Neural cell (in vitro differentiated cells): ENCODE measurements around the gene LUZP4. TPM values are rescaled to one million over a fixed set of nuclear protein-coding genes. Genes with fewer than 3 reads are reported as not detected.

Experiments used
- H2AFZ ChIP-seq: fragments of 200-600, 300-800 bp; sonication (generic), shearing (Covaris generic); 2 replicates; pipeline ENCODE4 v1.6.0; 2014; ENCODE audit warnings: low read depth, mild to moderate bottlenecking, antibody characterized with exemption, low read length, moderate library complexity
- H3F3A ChIP-seq: fragments of 200-600 bp; shearing (Covaris generic); 2 replicates; pipeline ENCODE4 v1.6.1; 2016; ENCODE audit warnings: mild to moderate bottlenecking, moderate library complexity, mixed read lengths, antibody characterized with exemption, low read length; ENCODE audit not compliant: insufficient read depth, poor library complexity, severe bottlenecking
- H3K27ac ChIP-seq: fragments of 200-600, 300-800 bp; sonication (generic), shearing (Covaris generic); 2 replicates; pipeline ENCODE4 v1.5.1; 2014; ENCODE audit warnings: mild to moderate bottlenecking, low read length, moderate library complexity
- H3K27me3 ChIP-seq: fragments of 300-800, 200-600 bp; sonication (generic), shearing (Covaris generic); 2 replicates; pipeline ENCODE4 v1.6.0; 2014; ENCODE audit warnings: mild to moderate bottlenecking, low read depth, low read length, moderate library complexity; ENCODE audit not compliant: insufficient read depth
- H3K36me3 ChIP-seq: fragments of 300-800, 200-600 bp; sonication (generic), shearing (Covaris generic); 2 replicates; pipeline ENCODE4 v1.5.1; 2014; ENCODE audit warnings: mild to moderate bottlenecking, antibody characterized with exemption, low read length, moderate library complexity; ENCODE audit not compliant: insufficient read depth
- H3K4me2 ChIP-seq: fragments of 300-800, 200-600 bp; sonication (generic), shearing (Covaris generic); 2 replicates; pipeline ENCODE4 v1.6.0; 2014; ENCODE audit warnings: mild to moderate bottlenecking, low read length
- H3K4me3 ChIP-seq: fragments of 300-800, 200-600 bp; sonication (generic), shearing (Covaris generic); 2 replicates; pipeline ENCODE4 v1.5.1; 2014; ENCODE audit warnings: mild to moderate bottlenecking, low read length, moderate library complexity
- H3K79me2 ChIP-seq: fragments of 200-600 bp; shearing (Covaris generic); replicated peaks from 2 replicates; pipeline ENCODE4 v1.6.0; 2014; ENCODE audit warnings: mild to moderate bottlenecking, low read length, moderate library complexity; ENCODE audit not compliant: insufficient read depth
- H3K9ac ChIP-seq: fragments of 300-800, 200-600 bp; sonication (generic), shearing (Covaris generic); 2 replicates; pipeline ENCODE4 v1.6.1; 2016; ENCODE audit warnings: mild to moderate bottlenecking, low read length, mixed read lengths
- H3K9me2 ChIP-seq: fragments of 200-600 bp; shearing (Covaris generic); 2 replicates; pipeline ENCODE4 v1.6.1; 2016; ENCODE audit warnings: mild to moderate bottlenecking, low read length, mixed read lengths; ENCODE audit not compliant: insufficient read depth
- H3K9me3 ChIP-seq: fragments of 200-600, 300-800 bp; sonication (generic), shearing (Covaris generic); 2 replicates; pipeline ENCODE4 v1.6.1; 2016; ENCODE audit warnings: mild to moderate bottlenecking, mixed run types, low read length, moderate library complexity, mixed read lengths
- H4K20me1 ChIP-seq: fragments of 200-600 bp; shearing (Covaris generic); 2 replicates; pipeline ENCODE4 v1.6.1; 2016; ENCODE audit warnings: mild to moderate bottlenecking, mixed run types; ENCODE audit not compliant: insufficient read depth
- CTCF ChIP-seq: fragments of 450-650 bp; IDR thresholded peaks from 2 replicates; pipeline ENCODE4 v1.5.1; 2014; ENCODE audit warnings: antibody characterized with exemption, mild to moderate bottlenecking, moderate library complexity; ENCODE audit not compliant: poor library complexity, severe bottlenecking
- EP300 ChIP-seq: fragments of 450-650 bp; conservative IDR thresholded peaks from 2 replicates; pipeline ENCODE4 v1.6.1; 2014; ENCODE audit warnings: antibody characterized with exemption, mild to moderate bottlenecking, moderate library complexity; ENCODE audit not compliant: poor library complexity, severe bottlenecking
- EZH2 ChIP-seq: fragments of 200-600, 300-800 bp; shearing (Covaris generic), sonication (generic); IDR thresholded peaks from 2 replicates; pipeline ENCODE4 v1.6.1; 2014; ENCODE audit warnings: antibody characterized with exemption, low read length, borderline replicate concordance, mild to moderate bottlenecking; ENCODE audit not compliant: insufficient read depth, poor library complexity, severe bottlenecking
- MXI1 ChIP-seq: fragments of 450-650 bp; conservative IDR thresholded peaks from 2 replicates; pipeline ENCODE4 v1.6.1; 2014; ENCODE audit warnings: antibody characterized with exemption, mild to moderate bottlenecking; ENCODE audit not compliant: poor library complexity, severe bottlenecking
- POLR2AphosphoS5 ChIP-seq: IDR thresholded peaks from 2 replicates; pipeline ENCODE4 v1.6.1; 2012
- RAD21 ChIP-seq: fragments of 450-650 bp; conservative IDR thresholded peaks from 2 replicates; pipeline ENCODE4 v1.6.1; 2014; ENCODE audit warnings: antibody characterized with exemption, mild to moderate bottlenecking, moderate library complexity
- REST ChIP-seq: IDR thresholded peaks from 2 replicates; pipeline ENCODE4 v1.6.1; 2012; ENCODE audit warnings: borderline replicate concordance
- SMC3 ChIP-seq: fragments of 450-650 bp; conservative IDR thresholded peaks from 2 replicates; pipeline ENCODE4 v1.6.1; 2014; ENCODE audit warnings: antibody characterized with exemption, mild to moderate bottlenecking, moderate library complexity; ENCODE audit not compliant: poor library complexity
- TAF1 ChIP-seq: IDR thresholded peaks from 2 replicates; pipeline ENCODE4 v1.6.1; 2012; ENCODE audit warnings: low read depth
- polyA plus RNA-seq: library from polyadenylated mRNA; depleted of rRNA; stranded (reverse); fragments of >200 nt; gene quantifications from 2 replicates; pipeline ENCODE4 v1.2.3, GENCODE V29; 2014

Gene LUZP4
- polyA plus RNA-seq, 1 donor from 2014 or later, result not detected

- Histone ChIP-seq H3K4me3 (no peak overlapping the region), H4K20me1 (no peaks in the 10 kb centered on the region), H3K27ac (no peak overlapping the region), H3K79me2 (no peaks in the 10 kb centered on the region), H3K9me3 (no peaks in the 10 kb centered on the region), H3K27me3 (no peaks in the 10 kb centered on the region), H3K9ac (no peak overlapping the region), H3F3A (no peaks in the 10 kb centered on the region), H3K9me2 (no peaks in the 10 kb centered on the region), H2AFZ (no peak overlapping the region), H3K4me2 (no peak overlapping the region), H3K36me3 (no peaks in the 10 kb centered on the region)
- no peak for TF ChIP-seq EZH2
- TF ChIP-seq REST, result no peak
- TF ChIP-seq POLR2AphosphoS5, result no peak
- no peak for TF ChIP-seq TAF1
- TF ChIP-seq RAD21, result no peak
Measured at GRCh38 chrX:115266300-115266699, 23.2 kb upstream of the LUZP4 start.

- Histone ChIP-seq H3K9ac (no peak overlapping the region), H3K4me2 (no peak overlapping the region), H3K9me3 (no peaks in the 10 kb centered on the region), H2AFZ (no peak overlapping the region), H3K36me3 (no peaks in the 10 kb centered on the region), H3K79me2 (no peaks in the 10 kb centered on the region), H3K27ac (no peak overlapping the region), H3K9me2 (no peaks in the 10 kb centered on the region), H3K27me3 (no peaks in the 10 kb centered on the region), H3F3A (no peaks in the 10 kb centered on the region), H3K4me3 (no peak overlapping the region), H4K20me1 (no peaks in the 10 kb centered on the region)
- no peak for TF ChIP-seq MXI1
- TF ChIP-seq POLR2AphosphoS5, result no peak
- TF ChIP-seq RAD21, result no peak
- TF ChIP-seq SMC3, result no peak
- no peak for TF ChIP-seq EZH2
- no peak for TF ChIP-seq REST
- no peak for TF ChIP-seq TAF1
- no peak for TF ChIP-seq CTCF
- TF ChIP-seq EP300, result no peak
Measured at GRCh38 chrX:115268421-115268820, 21.1 kb upstream of the LUZP4 start.
